Testis (tissue), 3 donors: ENCODE measurements around the gene LRMDA. TPM values are rescaled to one million over a fixed set of nuclear protein-coding genes. Genes with fewer than 3 reads are reported as not detected.

Experiments
- DNase-seq: peaks from one replicate; pipeline ENCODE4 v3.0.0-alpha.2; 2019
- H3K27ac ChIP-seq, 2 donors: fragments of 200-600 bp; sonication (generic); one replicate each; pipeline ENCODE4 v1.5.1; 2019
- H3K27me3 ChIP-seq: fragments of 200-600 bp; sonication (generic); one replicate; pipeline ENCODE4 v1.5.1; 2019
- H3K36me3 ChIP-seq: fragments of 200-600 bp; sonication (generic); one replicate; pipeline ENCODE4 v1.5.1; 2017; ENCODE audit warnings: low read depth; ENCODE audit errors: missing control alignments
- H3K4me1 ChIP-seq: fragments of 200-600 bp; sonication (generic); one replicate; pipeline ENCODE4 v1.5.1; 2019
- H3K4me3 ChIP-seq, 2 donors: fragments of 200-600 bp; sonication (generic); one replicate each; pipeline ENCODE4 v1.5.1; 2017 to 2019
- H3K9me3 ChIP-seq: fragments of 200-600 bp; sonication (generic); one replicate; pipeline ENCODE4 v1.5.1; 2017
- POLR2A ChIP-seq: fragments of 450-650 bp; IDR thresholded peaks from one replicate; pipeline ENCODE4 v1.6.1; 2017; ENCODE audit warnings: antibody characterized with exemption, mild to moderate bottlenecking, moderate library complexity
- WGBS, 2 donors: methylation state at CpG; one replicate each; pipeline ENCODE4 v1.1.5; 2018; 5-methylcytosine and 5-hydroxymethylcytosine counted together
- intact Hi-C: fragments of 100-400 bp; cut with DNase I; formaldehyde crosslinking; loops from one replicate; pipeline ENCODE4 v1.15.1; 2023; ENCODE audit warnings: low total_unique reads
- polyA plus RNA-seq: library from polyadenylated mRNA; stranded (reverse); fragments of 350-450 nt; fragmentation: Illumina TruSeq; extraction: RNeasy Lipid Tissue Mini Kit (QIAGEN cat#74804); gene quantifications from one replicate; pipeline ENCODE4 v1.2.3, GENCODE V29; 2014; ENCODE audit warnings: low read depth, low replicate concordance; ENCODE audit not compliant: insufficient read depth
- total RNA-seq, 2 donors: library from RNA; depleted of rRNA; stranded (reverse); fragments of >200 nt; gene quantifications; one replicate each; pipeline ENCODE4 v1.2.3, GENCODE V29; 2016
- TF ChIP-seq, protein P1 (sequence below), 3 experiments: fragments of 450-650 bp in 2 of 3; fragments of 200-600 bp in 1 of 3; sonication (generic) in 1 of 3; IDR thresholded peaks; one replicate each; pipeline ENCODE4 v1.5.1; 2016 to 2019; ENCODE audit warnings: antibody characterized with exemption in 3 of 3, mild to moderate bottlenecking in 2 of 3, moderate library complexity in 1 of 3

The LRMDA gene
- total and polyA plus RNA-seq, 3 donors from 2014 or later: 7.6 to 13.8 (median 10.6) TPM

DNA sequence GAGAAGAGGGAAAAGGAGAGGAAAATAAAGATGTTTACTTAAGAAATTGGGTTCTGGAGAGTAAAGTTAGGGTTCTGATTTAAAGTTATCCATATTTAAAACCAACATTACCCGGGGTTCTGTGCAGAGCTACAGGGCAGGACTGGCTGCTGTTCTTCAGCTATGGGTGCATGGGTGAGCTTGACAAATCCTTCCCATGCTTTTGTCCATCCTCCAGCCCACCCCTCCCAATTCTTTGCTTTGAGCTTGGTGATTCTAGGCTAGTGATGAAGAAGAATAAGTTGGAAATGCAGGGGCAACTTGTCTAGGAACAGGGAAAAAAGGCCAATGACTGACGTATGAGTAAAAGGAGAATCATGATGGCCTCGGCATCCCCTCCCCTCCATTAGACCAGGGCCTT, 636.0 kb downstream of the LRMDA start:
- Histone ChIP-seq H3K27ac (no peak overlapping the region), H3K27me3 (no peaks in the 10 kb centered on the region), H3K4me3 (no peak overlapping the region), H3K36me3 (no peaks in the 10 kb centered on the region), H3K9me3 (no peaks in the 10 kb centered on the region), H3K4me1 (peaks cover 4% of the 10 kb centered on the region)
- 84 to 92% methylated on average over 3 of the region's 3 CpGs for WGBS, 2 donors
- intact Hi-C loops: no loop called here
- no peak for TF ChIP-seq POLR2A
- TF ChIP-seq, protein P1, sequence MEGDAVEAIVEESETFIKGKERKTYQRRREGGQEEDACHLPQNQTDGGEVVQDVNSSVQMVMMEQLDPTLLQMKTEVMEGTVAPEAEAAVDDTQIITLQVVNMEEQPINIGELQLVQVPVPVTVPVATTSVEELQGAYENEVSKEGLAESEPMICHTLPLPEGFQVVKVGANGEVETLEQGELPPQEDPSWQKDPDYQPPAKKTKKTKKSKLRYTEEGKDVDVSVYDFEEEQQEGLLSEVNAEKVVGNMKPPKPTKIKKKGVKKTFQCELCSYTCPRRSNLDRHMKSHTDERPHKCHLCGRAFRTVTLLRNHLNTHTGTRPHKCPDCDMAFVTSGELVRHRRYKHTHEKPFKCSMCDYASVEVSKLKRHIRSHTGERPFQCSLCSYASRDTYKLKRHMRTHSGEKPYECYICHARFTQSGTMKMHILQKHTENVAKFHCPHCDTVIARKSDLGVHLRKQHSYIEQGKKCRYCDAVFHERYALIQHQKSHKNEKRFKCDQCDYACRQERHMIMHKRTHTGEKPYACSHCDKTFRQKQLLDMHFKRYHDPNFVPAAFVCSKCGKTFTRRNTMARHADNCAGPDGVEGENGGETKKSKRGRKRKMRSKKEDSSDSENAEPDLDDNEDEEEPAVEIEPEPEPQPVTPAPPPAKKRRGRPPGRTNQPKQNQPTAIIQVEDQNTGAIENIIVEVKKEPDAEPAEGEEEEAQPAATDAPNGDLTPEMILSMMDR (IDR thresholded peaks at IDR 0.05): no peak
- DNase-seq: no peak

DNA sequence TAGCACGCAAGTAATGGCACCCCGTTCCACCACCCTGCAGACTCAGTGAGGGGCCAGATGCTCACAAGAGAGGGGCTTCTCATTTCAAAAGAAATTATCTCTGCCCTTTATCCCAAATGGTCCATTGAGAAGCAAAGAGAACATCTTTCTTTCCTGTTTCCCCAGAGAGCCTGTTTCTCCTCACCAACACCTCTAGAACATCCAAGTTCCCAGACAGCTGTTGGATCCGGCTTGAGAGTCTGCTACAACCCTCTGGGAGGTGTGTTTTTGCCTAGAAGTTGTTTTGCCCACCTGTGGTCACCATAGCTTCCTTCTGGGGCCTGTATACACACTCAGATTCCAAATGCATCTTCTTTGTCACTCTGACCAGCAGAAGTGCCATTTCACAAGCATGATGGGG, 637.4 kb downstream of the LRMDA start:
- no peak for DNase-seq
- 92 to 100% methylated on average over 3 of the region's 3 CpGs for WGBS, 2 donors
- intact Hi-C loops: no loop called here
- no peak for TF ChIP-seq POLR2A
- TF ChIP-seq, protein P1 (IDR thresholded peaks at IDR 0.05): no peak
- Histone ChIP-seq H3K36me3 (no peaks in the 10 kb centered on the region), H3K4me1 (peaks cover 4% of the 10 kb centered on the region), H3K27ac (no peak overlapping the region), H3K9me3 (no peaks in the 10 kb centered on the region), H3K27me3 (no peaks in the 10 kb centered on the region), H3K4me3 (no peak overlapping the region)

DNA sequence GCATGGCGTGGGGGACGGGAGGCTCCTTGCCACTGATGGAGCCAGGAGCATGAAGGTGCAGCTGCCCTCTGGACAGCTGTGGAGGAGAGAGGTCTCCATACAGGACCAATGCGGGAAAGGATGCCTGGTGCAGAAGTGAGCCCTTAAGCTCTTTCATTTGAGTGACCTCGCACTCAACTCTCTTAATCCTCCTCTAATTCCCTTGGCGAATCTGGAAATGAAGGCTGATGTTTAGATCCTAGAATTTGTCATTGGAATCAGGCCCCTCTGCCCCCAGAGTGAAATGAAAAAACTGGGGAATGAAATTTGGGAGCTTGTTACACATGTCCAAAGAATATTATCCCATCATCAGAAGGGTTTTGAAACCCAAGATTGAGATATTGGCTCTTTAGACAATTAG, 639.5 kb downstream of the LRMDA start:
- intact Hi-C loops: no loop called here
- peak overlapping the region in 1 of 2 donors; percentile 66 for H3K27ac ChIP-seq
- 90 to 92% methylated on average over 5 of the region's 5 CpGs for WGBS, 2 donors
- H3K4me1 ChIP-seq: no peaks in the 10 kb centered on the region
- DNase-seq: no peak
- H3K9me3 ChIP-seq: no peaks in the 10 kb centered on the region
- no peak for TF ChIP-seq POLR2A
- TF ChIP-seq, protein P1 (IDR thresholded peaks at IDR 0.05): no peak
- H3K4me3 ChIP-seq: no peak overlapping the region
- no peaks in the 10 kb centered on the region for H3K27me3 ChIP-seq
- no peaks in the 10 kb centered on the region for H3K36me3 ChIP-seq

DNA sequence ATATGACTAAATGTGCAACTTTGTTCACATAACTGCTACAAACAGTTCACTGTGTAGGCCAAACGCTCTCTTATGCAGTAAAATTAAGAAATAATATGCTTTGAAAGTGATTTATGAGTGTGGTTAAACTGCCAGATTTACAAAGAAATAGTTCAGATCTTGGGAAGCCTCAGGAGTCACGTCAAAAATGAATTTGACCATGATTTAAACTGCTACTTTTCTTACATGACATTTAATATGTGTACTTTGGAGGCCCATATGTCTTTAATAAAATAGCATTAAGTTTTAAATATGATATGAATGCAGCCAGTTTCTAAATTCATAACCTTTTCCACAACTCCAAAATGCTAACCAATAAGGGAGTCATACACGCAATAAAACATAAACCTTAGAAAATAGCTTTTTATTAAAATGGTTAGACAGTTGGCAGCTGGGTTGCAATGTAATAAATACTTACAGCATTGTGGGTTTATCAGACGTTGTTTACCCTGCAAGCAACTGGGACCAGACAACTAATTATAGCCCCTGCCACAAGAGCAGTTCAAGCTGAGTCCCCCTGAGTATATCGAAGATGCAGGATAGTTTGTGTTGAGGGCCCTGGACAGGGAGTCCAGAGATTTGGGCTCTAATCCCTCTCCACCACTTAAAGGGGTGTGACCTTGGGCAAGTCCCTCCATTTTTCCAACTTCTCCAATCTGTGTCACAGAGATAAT, 640.4 kb downstream of the LRMDA start:
- intact Hi-C loops: no loop called here
- H3K9me3 ChIP-seq: no peaks in the 10 kb centered on the region
- H3K36me3 ChIP-seq: no peaks in the 10 kb centered on the region
- TF ChIP-seq POLR2A: no peak
- no peaks in the 10 kb centered on the region for H3K27me3 ChIP-seq
- no peaks in the 10 kb centered on the region for H3K4me1 ChIP-seq
- no peak for DNase-seq
- H3K27ac ChIP-seq: no peak overlapping the region
- 52 to 61% methylated on average over 5 of the region's 5 CpGs for WGBS, 2 donors
- no peak overlapping the region for H3K4me3 ChIP-seq

DNA sequence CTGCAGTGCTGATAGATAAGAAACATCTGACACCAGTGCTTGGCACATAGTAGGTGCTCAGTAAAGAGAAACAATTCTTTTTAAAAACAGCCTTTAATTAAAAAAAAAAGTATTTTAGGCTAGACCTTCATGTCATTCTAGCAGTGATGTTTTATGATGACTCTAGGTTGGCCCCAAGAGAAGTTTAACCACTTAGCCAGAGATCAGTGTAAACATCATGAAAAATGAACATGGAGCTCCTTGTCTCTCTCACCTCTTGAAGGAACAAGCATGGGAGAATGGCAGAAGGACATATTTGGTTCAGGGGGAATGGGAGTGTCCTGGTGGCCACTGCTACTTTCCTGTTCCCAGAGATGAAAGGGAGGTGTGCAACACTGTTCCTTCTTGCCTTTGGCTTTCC, 641.0 kb downstream of the LRMDA start:
- DNase-seq: no peak
- TF ChIP-seq POLR2A: no peak
- TF ChIP-seq, protein P1 (IDR thresholded peaks at IDR 0.05): no peak
- no peaks in the 10 kb centered on the region for H3K27me3 ChIP-seq
- no peak overlapping the region for H3K4me3 ChIP-seq
- intact Hi-C loops: no loop called here
- H3K9me3 ChIP-seq: no peaks in the 10 kb centered on the region
- no peaks in the 10 kb centered on the region for H3K4me1 ChIP-seq
- no peak overlapping the region for H3K27ac ChIP-seq
- H3K36me3 ChIP-seq: no peaks in the 10 kb centered on the region
